GM13977 (cell line): ENCODE data around the gene HP1BP3.

Experiments
- DNase-seq: peaks from one replicate; pipeline ENCODE4 v3.0.0; 2012; ENCODE audit warnings: low spot score
- CTCF ChIP-seq: IDR thresholded peaks from 2 replicates; pipeline ENCODE4 v1.5.1; 2012; ENCODE audit warnings: mild to moderate bottlenecking, control low read depth; ENCODE audit not compliant: insufficient read depth; ENCODE audit errors: extremely low read depth, missing control alignments
- in situ Hi-C: fragments of 300-500 bp; cut with MboI; formaldehyde crosslinking; loops from one replicate; pipeline ENCODE4 v1.12.0; 2022; ENCODE audit warnings: low sequenced_read_pairs, low pct_unique_long_range_greater_than_20kb, mixed read lengths, inconsistent platforms; ENCODE audit not compliant: unreplicated experiment

HP1BP3 gene

GRCh38 chr1:20787029-20787839 is at the start of gene HP1BP3:
TSS of gene HP1BP3 (minus strand) at chr1:20787307. CDS start at chr1:20780440, 6,867 bp downstream.
- in situ Hi-C loops: no loop called here
- DNase-seq: peak; percentile 88
- TF ChIP-seq CTCF: no peak

GRCh38 chr1:20836230-20836629 is 49.1 kb upstream of the HP1BP3 start:
- in situ Hi-C loops: no loop called here
- no peak for TF ChIP-seq CTCF
- no peak for DNase-seq

GRCh38 chr1:20834780-20835179 is 47.7 kb upstream of the HP1BP3 start:
- TF ChIP-seq CTCF: no peak
- in situ Hi-C loops: no loop called here

GRCh38 chr1:20834192-20834591 is 47.1 kb upstream of the HP1BP3 start:
- no peak for TF ChIP-seq CTCF
- in situ Hi-C loops: no loop called here
- no peak for DNase-seq

More at GRCh38 chr1:20834780-20835179, 47.7 kb upstream of the HP1BP3 start:
- DNase-seq: no peak

GRCh38 chr1:20830378-20830777 is 43.3 kb upstream of the HP1BP3 start:
- no peak for TF ChIP-seq CTCF
- no peak for DNase-seq
- in situ Hi-C loops: no loop called here

GRCh38 chr1:20829946-20830345 is 42.8 kb upstream of the HP1BP3 start:
- no peak for DNase-seq
- in situ Hi-C loops: no loop called here
- no peak for TF ChIP-seq CTCF
